Lung (tissue), 12 donors: Measurements from ENCODE around the gene MALT1. TPM values are rescaled to one million over a fixed set of nuclear protein-coding genes. Genes with fewer than 3 reads are reported as not detected.
"Not testable (repeated sequence)": the region's sequence is repeated elsewhere in the genome, so short reads cannot be mapped to it uniquely, and the experiment has no call there.

Experiments used
- ATAC-seq: fragments of 200-7000 bp; cut with Tn5 transposase; one replicate; pipeline ENCODE4 v1.9.1; 2020; ENCODE audit warnings: moderate number of reproducible peaks; ENCODE audit not compliant: insufficient read depth, low FRiP score
- DNase-seq, 3 donors: peaks; one replicate each; pipeline ENCODE4 v3.0.0-alpha.2; 2013 to 2017
- H3K27ac ChIP-seq, 2 donors: one replicate each; pipeline ENCODE4 v1.5.1; 2013; ENCODE audit warnings: mild to moderate bottlenecking in 2 of 2, moderate library complexity in 2 of 2, control low read depth in 1 of 2, inconsistent platforms in 1 of 2, low read depth in 1 of 2, low read length in 1 of 2
- H3K27me3 ChIP-seq, 3 donors: one replicate each; pipeline ENCODE4 v1.5.1; 2013; ENCODE audit warnings: low read length in 2 of 3; ENCODE audit not compliant: control insufficient read depth in 3 of 3, insufficient read depth in 3 of 3
- H3K36me3 ChIP-seq, 4 donors: one replicate each; pipeline ENCODE4 v1.5.1; 2013; ENCODE audit warnings: low read length in 4 of 4, mild to moderate bottlenecking in 1 of 4, moderate library complexity in 1 of 4; ENCODE audit not compliant: control insufficient read depth in 4 of 4, insufficient read depth in 4 of 4
- H3K4me1 ChIP-seq, 5 donors: one replicate each; pipeline ENCODE4 v1.5.1; 2013; ENCODE audit warnings: low read length in 5 of 5, mild to moderate bottlenecking in 2 of 5, moderate library complexity in 1 of 5; ENCODE audit not compliant: control insufficient read depth in 5 of 5, insufficient read depth in 5 of 5
- H3K4me3 ChIP-seq: one replicate; pipeline ENCODE4 v1.5.1; 2013; ENCODE audit warnings: mild to moderate bottlenecking, control low read depth, moderate library complexity
- H3K9ac ChIP-seq, 2 donors: one replicate each; pipeline ENCODE4 v1.5.1; 2013; ENCODE audit warnings: low read length in 2 of 2, control low read depth in 1 of 2; ENCODE audit not compliant: insufficient read depth in 1 of 2
- H3K9me3 ChIP-seq, 4 donors: one replicate each; pipeline ENCODE4 v1.5.1; 2013; ENCODE audit warnings: low read length in 3 of 4, mild to moderate bottlenecking in 1 of 4, moderate library complexity in 1 of 4; ENCODE audit not compliant: control insufficient read depth in 4 of 4, insufficient read depth in 3 of 4
- WGBS, 2 donors: extraction: QIAGEN DNeasy Blood & Tissue Kit; methylation state at CpG; one replicate each; pipeline ENCODE4 v1.1.7; 2013; 5-methylcytosine and 5-hydroxymethylcytosine counted together
- polyA plus RNA-seq, 2 donors: library from polyadenylated mRNA; stranded (reverse); fragments of 200-250 nt; gene quantifications; one replicate each; pipeline ENCODE4 v1.2.1, GENCODE V29; 2013
- total RNA-seq, 2 donors: library from RNA; depleted of rRNA in 1 of 2; stranded (reverse); fragments of >200 nt in 1 of 2; gene quantifications; one replicate each; pipeline ENCODE4 v1.2.1, GENCODE V29; 2014 to 2021
- TF ChIP-seq, protein P1 (sequence below): IDR thresholded peaks from 2 replicates; pipeline ENCODE4 v1.5.1; 2012; ENCODE audit warnings: mild to moderate bottlenecking; ENCODE audit errors: control extremely low read depth, extremely low read depth
- donor health status: control.
- donor health status: control.
- donor health status: Bipolar disorder and iron deficiency.
- donor health status: healthy.
- donor health status: DM: yes; HTN: yes; CAD: no.

The MALT1 gene
- total and polyA plus RNA-seq, 4 donors = 6.1 to 35.6 (median 12.9) TPM

DNA sequence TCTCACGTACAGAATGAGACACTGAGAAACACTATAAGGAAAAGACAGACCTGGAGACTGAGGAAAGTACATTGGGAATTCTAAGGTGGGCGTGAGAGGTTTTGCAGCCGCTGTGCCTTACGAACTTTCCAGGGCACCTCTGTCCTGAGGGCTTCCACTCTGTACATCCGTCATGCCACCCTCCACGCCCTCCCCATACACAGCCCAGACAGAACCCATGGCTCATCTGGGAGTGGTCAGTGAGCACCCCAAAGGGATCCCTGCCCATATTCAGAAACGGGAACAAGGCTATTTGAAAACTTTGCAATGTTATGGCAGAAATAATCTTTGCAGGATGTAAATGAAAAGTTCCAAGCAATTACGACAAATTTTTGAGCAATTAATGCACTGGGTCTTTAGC lies 98.1 kb downstream of the MALT1 start:
- H3K36me3 ChIP-seq = no peaks in the 10 kb centered on the region
- 88 to 91% methylated on average over 8 of the region's 8 CpGs for WGBS, 2 donors
- no peak for DNase-seq
- H3K9ac ChIP-seq = no peak overlapping the region
- no peak for ATAC-seq
- TF ChIP-seq, protein P1, sequence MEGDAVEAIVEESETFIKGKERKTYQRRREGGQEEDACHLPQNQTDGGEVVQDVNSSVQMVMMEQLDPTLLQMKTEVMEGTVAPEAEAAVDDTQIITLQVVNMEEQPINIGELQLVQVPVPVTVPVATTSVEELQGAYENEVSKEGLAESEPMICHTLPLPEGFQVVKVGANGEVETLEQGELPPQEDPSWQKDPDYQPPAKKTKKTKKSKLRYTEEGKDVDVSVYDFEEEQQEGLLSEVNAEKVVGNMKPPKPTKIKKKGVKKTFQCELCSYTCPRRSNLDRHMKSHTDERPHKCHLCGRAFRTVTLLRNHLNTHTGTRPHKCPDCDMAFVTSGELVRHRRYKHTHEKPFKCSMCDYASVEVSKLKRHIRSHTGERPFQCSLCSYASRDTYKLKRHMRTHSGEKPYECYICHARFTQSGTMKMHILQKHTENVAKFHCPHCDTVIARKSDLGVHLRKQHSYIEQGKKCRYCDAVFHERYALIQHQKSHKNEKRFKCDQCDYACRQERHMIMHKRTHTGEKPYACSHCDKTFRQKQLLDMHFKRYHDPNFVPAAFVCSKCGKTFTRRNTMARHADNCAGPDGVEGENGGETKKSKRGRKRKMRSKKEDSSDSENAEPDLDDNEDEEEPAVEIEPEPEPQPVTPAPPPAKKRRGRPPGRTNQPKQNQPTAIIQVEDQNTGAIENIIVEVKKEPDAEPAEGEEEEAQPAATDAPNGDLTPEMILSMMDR = no peak
- no peak overlapping the region for H3K27ac ChIP-seq
- peaks cover 0 to 6% (median 1%) of the 10 kb centered on the region in 5 donors for H3K4me1 ChIP-seq
- H3K4me3 ChIP-seq = no peak overlapping the region
- H3K27me3 ChIP-seq = peaks cover 0 to 4% (median 3%) of the 10 kb centered on the region in 3 donors
- no peaks in the 10 kb centered on the region for H3K9me3 ChIP-seq

DNA sequence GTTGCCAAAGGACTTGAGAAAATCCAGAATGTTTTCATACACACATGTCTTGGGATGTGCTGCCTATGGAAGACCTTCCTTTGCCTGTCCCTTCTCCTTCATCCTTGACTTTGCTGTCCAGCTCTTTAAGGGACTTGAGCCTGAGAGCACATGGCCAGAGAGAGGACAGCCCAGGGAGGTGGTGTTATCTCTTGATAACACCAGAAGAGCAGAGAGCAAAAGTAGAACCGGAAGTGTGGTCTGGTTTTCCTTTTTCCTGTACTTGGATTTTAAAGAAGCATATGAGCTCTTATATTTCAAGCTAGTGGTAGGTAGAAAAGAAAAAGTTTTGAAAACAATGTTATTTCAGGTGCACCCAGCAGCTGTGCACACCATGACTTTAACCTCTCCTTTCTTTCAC lies 99.3 kb downstream of the MALT1 start:
- TF ChIP-seq, protein P1 = no peak
- Histone ChIP-seq H3K4me1 (peaks cover 0 to 6% (median 1%) of the 10 kb centered on the region in 5 donors), H3K9me3 (no peaks in the 10 kb centered on the region), H3K4me3 (no peak overlapping the region), H3K27me3 (peaks cover 0 to 4% (median 3%) of the 10 kb centered on the region in 3 donors), H3K36me3 (no peaks in the 10 kb centered on the region), H3K27ac (no peak overlapping the region), H3K9ac (no peak overlapping the region)
- DNase-seq (no peak), ATAC-seq (no peak)
- 25 to 26% methylated on average over 1 of the region's 1 CpG for WGBS, 2 donors

DNA sequence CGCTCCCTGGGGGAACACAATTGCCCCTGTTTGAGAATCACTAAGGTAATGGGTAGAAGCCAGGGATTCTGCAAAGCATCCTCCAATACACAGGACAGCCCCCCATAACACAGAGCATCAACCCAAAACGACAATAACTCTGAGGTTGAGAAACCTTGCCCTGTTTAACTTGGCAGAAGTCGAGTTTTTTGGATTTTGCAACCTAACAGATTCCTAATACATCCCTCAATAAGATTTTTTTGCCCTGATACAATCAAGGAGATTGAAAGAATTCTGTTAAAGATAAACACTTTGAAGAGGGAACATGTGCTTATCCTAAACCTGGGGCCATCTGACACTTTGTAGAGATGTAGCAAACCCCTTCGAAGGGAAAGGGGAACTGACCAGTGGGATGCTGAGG lies 100.9 kb downstream of the MALT1 start:
- Histone ChIP-seq H3K27me3 (peaks cover 0 to 4% (median 0%) of the 10 kb centered on the region in 3 donors), H3K36me3 (no peaks in the 10 kb centered on the region), H3K9ac (no peak overlapping the region), H3K4me3 (no peak overlapping the region), H3K9me3 (no peaks in the 10 kb centered on the region), H3K4me1 (peaks cover 0 to 6% (median 1%) of the 10 kb centered on the region in 5 donors), H3K27ac (no peak overlapping the region)
- TF ChIP-seq, protein P1 = no peak
- DNase-seq (no peak), ATAC-seq (no peak)
- 56 to 66% methylated on average over 4 of the region's 4 CpGs for WGBS, 2 donors

GRCh38 chr18:58776084-58776483 lies 104.8 kb downstream of the MALT1 start:
- TF ChIP-seq, protein P1 = no peak
- no peak overlapping the region for H3K4me3 ChIP-seq
- no peak for ATAC-seq
- no peaks in the 10 kb centered on the region for H3K27me3 ChIP-seq
- no peaks in the 10 kb centered on the region for H3K4me1 ChIP-seq
- no peaks in the 10 kb centered on the region for H3K36me3 ChIP-seq
- WGBS, 2 donors = 85 to 88% methylated on average over 3 of the region's 3 CpGs
- no peak overlapping the region for H3K9ac ChIP-seq
- no peak for DNase-seq
- H3K27ac ChIP-seq = no peak overlapping the region
- no peaks in the 10 kb centered on the region for H3K9me3 ChIP-seq

DNA sequence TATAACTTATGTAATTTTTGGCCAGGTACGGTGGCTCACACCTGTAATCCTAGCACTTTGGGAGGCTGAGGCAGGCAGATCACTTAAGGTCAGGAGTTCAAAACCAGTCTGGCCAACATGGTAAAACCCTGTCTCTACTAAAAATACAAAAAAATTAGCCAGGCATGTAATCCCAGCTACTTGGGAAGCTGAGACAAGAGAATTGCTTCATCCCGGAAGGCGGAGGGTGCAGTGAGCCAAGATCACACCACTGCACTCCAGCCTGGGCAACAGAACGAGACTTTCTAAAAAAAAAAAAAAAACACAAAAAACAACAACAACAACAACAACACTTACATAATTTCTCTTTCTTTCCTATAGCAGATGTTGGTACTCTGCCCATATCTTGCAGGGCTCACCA lies 105.3 kb downstream of the MALT1 start:
- not testable (repeated sequence) for H3K27ac ChIP-seq, H3K4me3 ChIP-seq, DNase-seq, H3K4me1 ChIP-seq, ATAC-seq, H3K9ac ChIP-seq, H3K9me3 ChIP-seq, H3K27me3 ChIP-seq, H3K36me3 ChIP-seq
- 68 to 90% methylated on average over 4 of the region's 4 CpGs for WGBS, 2 donors
